Left kidney (tissue), 2 donors: ENCODE data around the gene WRNIP1. TPM values are rescaled to one million over a fixed set of nuclear protein-coding genes. Genes with fewer than 3 reads are reported as not detected.
A peak's percentile ranks its signal among the peaks of the same experiment; 100 is the strongest.

Experiments used
- DNase-seq: peaks from one replicate; pipeline ENCODE4 v3.0.0-alpha.2; 2013
- polyA plus RNA-seq: library from polyadenylated mRNA; unstranded; fragments of 120-200 nt; gene quantifications from one replicate; pipeline ENCODE4 v1.2.1, GENCODE V29; 2013; ENCODE audit not compliant: insufficient read length

WRNIP1 gene
- polyA plus RNA-seq, 1 donor = 51.9 TPM

DNA sequence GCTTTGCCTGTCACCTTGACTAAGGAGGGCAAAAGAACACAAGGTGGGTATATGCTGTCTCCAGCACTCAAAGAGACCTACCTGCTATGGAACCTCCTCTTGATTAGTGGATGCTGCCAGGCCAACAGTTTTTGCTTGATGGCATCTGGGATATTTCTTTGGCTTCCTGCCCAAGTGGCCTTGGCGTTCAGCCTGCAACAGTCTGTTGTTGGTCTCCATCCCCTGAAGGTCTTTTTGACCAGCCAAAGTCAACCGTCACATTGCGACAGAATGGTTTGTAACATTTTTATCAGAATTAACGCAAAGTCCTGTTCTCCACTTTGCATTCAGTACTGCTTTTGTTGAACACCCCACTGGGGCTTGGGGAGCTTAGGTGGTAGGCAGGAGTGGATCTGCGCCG, 39.3 kb downstream of the WRNIP1 start:
- DNase-seq = no peak

DNA sequence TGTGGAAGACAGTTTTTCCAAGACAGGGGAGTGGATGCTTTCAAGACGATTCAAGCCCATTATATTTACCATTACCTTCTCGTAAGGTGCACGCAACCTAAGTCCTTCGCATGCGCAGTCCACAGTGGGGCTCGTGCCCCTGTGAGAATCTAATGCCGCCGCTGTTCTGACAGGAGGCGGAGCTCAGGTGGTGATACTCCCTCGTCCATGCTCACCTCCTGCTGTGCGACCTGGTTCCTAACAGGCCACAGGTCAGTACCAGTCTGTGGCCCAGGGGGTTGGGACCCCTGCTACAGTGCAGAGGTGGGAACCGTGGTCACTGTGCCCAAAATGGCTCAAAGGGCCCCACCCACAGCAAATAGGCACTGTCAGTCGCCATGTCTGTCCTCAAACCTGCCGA, 39.8 kb downstream of the WRNIP1 start:
- DNase-seq = no peak

DNA sequence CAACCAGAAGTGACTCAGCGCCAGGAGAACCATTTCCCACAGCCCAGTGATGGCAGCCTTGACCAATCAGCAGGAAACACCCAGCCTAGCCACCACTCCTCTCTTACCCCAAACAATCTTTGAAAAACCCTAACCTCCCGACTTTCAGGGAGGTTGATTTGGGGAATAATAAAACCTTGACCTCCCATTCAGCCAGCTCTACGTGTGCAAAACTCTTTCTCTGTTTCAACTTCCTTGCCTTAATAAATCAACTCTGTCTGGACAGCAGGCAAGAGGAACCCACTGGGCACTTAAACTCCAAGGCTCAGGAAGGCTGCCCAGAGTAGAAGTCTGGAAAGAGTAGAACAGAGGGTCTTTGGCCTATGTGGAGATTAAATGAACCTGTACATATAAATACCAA, 41.5 kb downstream of the WRNIP1 start:
- no peak for DNase-seq

DNA sequence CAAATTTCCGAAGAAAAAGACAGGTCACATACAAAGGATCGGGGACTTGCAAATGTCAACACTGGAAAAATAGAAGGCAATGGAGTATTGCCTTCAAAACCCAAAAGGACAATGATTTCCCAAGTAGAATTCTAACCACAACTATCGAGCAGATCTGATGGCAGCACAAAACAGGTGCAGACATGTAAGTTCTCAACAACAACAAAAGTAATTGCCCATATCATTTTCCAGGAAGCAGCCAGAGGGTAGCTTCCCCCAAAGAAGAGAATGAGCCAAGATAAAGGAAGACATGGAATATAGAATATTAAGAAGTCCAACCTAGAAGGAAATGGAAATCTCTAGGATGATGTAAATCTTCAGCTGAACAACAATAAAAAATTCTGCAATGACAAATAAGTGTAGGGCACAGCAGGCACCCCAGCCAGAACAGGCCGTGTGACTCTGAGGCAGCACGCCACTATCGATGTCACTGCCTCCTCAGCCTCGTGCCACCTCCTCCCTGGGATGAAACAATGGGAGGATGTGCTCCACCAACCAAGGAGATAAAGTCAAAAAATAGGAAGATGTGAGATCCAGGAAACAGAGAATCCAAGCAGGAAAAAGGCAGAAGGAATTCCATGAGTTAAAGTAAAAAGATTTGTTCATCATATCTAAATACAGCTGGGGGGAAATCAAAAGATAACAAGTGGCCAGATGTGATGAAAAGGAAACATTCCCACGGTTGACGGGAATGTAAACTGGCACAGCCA, 42.3 kb downstream of the WRNIP1 start:
- DNase-seq = no peak

DNA sequence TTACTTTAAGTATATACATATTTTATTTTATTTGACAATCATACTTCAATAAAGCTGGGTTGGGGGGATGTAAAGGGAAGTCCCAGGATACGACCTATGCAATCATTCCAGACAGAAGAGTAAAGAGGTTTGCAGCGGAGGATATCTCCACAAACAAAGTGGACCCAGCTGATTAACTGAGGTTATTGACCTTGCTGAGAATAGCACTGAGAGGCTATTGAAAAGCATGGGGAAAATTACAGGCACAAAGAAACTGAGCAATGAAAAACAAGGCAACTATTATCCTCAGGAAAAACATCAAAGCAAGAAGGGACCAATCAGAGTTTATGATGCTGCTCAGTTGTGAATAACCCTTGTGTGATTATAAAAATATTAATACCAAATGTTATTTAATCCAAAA, 43.8 kb downstream of the WRNIP1 start:
- DNase-seq = no peak

DNA sequence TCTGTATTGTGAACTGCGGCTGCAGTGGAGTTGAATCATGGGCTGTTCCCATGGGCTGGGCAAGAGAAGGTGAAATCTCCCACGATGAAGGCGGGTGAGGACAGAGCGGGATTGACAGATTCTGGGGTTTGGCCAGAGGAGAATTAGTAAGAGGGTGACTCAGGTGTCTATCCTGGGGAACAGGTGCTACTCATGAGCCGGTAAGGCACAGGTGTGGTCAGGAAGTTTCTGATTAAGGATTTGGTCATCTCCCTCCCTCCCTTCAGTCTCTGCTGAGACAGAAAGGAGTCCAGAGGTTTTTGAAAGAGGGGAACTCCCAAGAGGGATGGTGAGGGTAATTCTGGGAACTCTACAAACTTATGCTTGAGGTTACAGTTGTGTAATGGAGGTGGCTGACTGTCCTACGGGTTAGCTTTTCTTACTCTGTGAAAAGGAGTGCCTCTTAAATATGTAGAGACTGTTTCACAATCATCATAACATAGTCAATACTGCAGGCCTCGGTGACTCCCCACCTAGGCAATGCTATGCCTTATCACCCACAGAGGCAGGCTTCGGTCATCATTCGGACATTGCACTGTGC, 45.0 kb downstream of the WRNIP1 start:
- DNase-seq = no peak

DNA sequence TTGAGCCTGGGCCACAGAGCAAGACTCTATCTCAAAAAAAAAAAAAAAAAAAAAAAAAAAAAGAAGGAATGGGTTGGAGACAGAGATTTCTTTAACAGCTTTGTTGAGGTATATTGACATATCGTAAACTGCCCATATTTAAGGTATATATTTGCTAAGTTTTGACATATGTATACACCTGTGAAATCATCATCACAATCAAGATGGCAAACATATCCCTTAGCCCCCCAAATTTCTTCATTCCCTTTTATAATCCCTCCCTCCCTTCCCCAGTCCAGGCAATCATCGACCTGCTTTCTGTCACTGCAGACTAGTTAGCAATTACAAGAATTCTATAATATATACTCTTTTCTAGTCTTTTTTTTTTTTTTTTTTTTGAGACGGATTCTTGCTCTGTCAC, 47.5 kb downstream of the WRNIP1 start:
- no peak for DNase-seq

DNA sequence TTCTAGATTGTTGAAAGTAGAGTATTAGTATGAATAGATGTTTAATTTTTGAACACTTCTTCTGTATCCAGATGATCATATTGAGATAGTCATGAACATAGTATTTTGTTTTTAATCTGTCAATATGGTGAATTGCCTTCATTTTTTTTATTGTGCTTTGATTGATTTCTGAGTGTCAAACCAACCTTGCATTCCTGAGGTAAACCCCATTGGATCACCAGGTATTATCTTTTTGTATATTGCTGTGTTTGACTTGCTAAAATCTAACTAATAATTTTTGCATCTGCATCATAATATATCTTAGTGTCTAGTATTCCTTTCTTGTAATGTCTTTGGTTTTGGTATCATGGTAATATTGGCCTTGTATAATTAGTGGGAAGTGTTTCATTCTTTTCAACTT, 51.0 kb downstream of the WRNIP1 start:
- DNase-seq = no peak

DNA sequence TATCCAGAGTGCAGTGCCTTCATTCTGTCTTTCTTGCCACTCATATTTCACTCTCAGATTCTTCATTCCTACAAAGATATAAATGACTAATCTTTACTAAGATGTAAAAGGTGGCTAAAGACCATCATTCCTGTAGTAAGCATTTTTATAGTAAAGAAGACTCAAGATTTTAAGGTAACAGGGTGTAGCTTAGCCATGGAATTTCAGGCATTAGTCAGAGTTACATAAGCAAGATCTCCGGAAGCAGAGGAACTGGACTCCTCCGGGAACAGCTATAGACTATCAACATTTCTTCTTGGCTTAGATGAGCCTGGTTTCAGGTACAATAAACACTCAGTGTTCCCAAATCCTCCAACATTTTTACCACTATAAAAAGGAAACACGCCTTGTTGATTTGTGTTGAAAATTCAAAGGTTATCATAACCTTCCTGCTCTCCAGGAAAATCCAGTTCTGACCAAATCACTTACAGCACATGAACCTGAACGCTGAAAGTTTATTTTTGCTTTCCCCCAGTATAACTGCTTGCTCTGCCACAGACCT, 52.8 kb downstream of the WRNIP1 start:
- DNase-seq = no peak

DNA sequence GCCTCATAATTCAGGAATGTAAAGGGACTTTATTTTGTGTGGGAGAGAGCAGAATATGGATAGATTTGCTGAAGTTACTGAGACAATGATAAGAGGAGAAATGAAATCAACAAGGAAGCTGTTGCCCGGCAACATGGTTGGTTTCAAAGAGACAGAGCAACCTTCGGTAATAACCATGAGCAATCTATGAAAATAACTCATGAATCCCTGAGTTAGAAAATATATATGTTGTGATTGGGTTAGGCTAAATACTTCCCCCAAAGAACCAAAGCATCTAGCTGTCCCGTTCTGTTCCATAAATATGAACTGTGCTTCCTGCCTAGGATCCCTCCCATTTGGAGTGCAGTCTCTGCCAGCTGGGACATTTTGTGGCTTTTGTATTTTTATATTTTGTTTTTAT, 53.4 kb downstream of the WRNIP1 start:
- no peak for DNase-seq

DNA sequence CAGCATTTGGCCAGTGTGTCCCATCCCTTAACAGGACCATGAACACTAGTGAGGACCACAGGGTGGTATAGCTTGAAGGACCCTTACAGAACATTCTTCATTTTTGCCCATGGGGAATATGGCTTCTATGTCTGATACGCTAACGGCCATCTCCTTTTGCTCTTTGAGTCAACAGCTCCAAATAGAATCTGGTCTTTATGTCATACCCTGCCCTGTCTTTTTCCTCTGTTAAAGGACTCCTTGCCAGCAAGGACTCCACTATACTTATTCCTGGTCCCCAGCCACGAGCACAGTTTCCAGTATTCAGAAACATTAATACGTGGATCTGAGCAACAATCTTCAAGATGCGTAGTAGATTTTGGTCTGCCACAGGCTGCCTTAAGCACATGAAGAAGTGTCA, 53.9 kb downstream of the WRNIP1 start:
- no peak for DNase-seq

DNA sequence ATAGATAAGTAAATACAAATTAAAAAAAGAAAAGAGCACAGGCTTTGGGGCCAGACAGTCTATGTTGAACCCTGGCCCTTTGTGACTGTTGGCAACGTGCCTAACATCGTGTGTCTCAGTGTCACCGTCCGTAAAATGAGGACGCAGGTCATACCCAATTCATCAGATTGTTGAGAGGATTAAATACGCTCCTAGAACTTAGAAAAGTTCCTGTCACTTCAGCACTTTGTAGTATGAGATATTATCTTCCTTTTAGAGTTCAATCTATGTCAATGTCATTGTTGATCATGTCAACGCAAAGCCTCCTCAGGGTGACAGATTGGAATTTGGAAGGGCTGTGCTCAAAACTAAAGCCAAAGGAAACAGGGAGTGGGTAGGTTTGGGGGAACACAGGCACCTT, 54.8 kb downstream of the WRNIP1 start:
- no peak for DNase-seq

DNA sequence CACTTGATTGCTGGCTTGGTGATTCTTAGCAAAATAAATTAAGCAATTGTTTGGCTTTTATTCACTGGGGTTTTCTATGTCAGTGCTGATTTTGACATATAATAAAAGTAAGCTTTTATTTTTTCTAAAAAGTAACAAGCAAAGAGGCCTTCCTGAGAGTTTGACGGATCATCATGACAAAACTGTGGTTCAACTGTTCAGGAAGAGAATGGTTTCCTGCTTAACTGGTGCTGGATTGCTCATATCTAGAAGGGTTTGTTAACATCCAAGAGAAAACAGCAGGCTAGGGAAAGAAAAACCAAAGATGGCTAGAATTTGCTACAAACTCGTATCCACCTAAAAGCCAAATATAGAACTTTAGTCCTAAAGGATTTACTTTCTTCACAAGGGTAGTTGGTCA, 55.2 kb downstream of the WRNIP1 start:
- no peak for DNase-seq

DNA sequence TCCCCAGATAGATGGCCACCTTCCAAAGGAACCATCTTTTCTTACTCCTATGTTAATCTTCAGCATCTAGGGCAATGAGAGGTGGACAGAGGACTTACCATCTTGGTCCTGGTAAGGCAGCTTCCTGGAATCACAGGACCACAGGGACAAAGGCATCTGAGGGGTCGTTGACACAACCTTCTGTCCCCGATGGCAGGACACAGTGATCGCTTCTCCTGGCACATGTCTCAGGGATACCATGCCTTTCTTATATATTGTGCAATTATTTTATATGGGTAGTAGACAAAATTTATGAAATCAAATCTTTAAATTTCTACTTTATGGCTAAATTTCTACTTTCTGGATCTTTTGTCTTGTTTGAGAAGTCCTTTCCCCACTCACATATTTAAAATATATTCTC, 56.4 kb downstream of the WRNIP1 start:
- no peak for DNase-seq

DNA sequence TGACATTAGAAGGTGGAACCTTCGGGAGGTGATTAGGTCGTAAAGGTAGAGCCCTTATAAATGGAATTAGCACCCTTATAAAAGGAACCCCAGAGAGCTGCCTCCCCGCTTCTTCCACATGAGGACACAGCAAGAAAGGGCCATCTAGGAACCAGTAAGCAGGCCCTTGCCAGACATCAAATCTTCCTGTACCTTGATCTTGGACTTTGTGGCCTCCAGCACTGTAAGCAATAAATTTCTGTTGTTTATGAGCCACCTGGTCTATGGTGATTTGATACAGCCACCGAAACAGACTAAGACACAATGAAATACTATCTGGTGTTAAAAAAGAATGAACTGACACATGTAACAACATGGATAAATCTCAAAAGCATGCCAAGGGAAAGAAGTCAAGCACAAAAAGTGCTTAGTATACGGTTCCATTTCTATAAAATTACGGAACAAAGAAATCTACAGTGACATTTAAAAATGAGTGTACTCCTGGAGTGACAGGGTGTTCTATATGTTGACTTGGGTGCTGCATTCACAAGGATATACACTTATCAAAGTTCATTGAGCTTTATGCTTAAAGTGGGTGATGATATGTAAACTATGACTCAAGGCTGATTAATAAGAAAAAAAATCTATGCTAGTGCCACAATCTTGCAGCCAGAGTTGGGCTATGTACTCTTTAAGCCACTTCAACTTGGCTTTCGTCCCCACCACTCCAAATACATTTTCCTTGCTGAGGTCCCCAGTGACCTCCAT, 58.1 kb downstream of the WRNIP1 start:
- peak; percentile 65 for DNase-seq

DNA sequence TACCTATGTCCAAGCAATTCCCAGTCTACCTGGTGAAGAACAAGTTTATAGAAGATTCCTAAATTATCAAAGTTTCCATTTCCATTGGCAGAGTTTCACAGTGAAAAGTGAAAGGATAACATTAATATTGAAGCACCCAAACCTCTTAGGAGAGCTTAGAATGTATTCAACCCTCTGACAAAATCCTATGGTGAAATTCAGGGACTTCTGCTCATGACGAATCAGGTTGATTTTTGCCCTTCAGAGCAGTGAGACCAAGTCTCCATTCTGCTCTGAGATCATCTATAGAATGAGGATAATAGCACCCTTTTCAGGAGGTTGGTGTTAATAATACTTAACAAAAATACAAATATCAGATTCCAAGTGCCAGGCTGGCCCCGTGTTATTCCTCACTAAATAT, 60.9 kb downstream of the WRNIP1 start:
- no peak for DNase-seq

DNA sequence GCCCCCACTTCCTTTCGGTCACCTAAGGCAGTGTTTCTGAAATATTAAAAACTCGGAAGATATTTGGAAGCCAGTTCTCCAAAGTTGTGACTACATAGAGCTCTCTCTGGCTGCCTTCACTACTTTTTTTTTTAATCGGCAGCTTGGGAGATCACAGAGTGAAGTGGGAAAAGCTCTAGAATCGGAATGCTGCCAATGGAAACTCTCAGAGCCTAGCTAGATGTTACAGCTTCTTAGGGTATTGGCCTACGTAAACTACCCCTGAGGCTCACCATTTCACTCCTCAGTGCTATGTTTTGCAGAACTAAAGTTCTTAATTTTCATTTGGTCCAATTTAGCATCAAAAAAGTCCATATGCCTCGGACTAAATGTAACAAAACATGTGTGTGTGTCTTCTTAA, 61.9 kb downstream of the WRNIP1 start:
- no peak for DNase-seq

DNA sequence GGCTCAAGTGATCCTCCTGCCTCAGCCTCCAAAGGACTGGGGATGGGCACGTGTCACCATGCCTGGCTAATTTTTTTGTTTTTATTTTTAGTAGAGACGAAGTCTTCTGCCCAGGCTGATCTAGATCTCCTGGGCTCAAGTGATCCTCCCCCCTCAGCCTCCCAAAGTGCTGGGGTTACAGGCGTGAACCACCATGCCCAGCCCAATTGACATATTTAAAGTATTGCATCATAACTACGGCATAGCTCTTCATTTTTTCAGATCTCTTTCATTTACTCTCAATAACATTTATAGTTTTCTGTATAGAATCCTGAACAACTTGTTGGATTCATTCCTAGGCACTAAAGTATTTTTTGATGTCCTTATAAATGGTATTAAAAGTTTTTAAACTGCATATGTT, 63.4 kb downstream of the WRNIP1 start:
- no peak for DNase-seq

DNA sequence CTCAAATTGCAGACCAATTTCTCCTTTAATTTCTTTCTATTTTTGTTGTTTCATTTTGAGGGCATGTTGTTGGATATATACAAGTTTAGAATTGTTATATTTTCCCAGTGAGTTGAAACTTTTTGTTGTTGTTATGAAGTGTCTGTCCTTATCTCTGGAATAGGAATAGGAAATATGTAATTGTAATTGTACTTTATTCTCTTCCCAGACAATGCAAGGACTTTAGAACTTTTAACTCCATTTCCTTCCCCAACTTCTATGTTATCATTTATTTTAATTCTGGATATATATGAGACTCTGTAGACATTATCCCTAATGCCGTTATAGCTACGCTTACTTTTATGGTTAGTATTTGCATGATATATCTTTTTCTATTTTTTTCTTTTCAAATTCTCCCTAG, 64.1 kb downstream of the WRNIP1 start:
- no peak for DNase-seq

DNA sequence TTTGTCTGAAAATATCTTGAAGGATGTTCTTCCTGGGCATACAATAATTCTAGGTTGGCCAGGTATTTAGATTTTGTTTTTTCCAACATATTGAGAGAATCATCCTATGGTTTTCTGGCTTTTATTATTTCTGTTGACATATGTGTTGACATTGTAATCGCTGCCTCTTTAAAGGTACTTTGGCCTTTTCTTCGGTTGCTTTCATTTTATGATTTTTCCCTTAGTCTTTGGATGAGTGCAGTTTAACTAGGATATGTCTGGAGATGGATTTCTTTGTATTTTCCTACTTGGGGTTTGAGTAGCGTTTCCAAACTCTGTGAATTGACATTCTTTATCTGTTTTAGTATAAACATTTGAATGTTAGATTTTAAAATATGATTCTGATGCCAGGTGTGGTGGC, 65.0 kb downstream of the WRNIP1 start:
- no peak for DNase-seq

DNA sequence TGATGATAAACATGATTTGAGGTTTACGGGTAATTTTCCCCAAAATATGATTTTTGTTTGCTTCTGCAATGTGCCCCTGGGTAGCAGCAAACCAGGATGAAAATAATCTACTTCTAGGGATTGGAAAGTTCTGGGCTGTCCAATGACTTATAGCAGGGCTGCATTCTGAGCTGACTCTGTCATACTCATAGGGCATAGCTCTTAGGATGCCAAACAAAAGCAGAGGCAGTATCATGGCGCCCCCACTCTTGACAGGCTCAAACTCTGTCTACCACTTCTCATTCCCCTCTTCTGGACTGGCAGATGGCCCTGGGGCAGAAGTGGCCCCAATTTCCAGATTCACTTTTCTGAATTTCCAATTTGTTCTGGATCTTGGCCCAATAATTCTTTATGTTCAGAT, 66.2 kb downstream of the WRNIP1 start:
- DNase-seq = no peak

DNA sequence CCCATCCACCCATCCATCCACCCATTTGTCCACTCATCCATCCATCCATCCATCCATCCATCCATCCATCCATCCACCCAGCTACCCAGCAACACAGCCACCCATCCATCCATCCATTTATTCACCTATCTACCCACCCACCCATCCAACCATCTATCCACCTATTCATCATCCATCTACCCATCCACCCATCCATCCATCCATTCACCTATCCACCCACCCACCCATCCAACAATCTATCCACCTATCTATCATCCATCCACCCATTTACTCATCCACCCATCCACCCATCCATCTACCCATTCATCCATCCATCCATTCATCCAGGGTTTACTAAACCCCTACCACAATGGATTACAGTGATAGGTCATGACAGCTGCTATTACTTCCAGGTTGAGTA, 69.1 kb downstream of the WRNIP1 start:
- DNase-seq = no peak
